ENCODE measurements around the gene DNAJB13. TPM values are rescaled to one million over a fixed set of nuclear protein-coding genes. Genes with fewer than 3 reads are reported as not detected.

Gene DNAJB13
- total and polyA plus RNA-seq, 2 of the 4 experiments (the other 2 are of a cell fraction), result 0.18 to 0.48 TPM

DNA sequence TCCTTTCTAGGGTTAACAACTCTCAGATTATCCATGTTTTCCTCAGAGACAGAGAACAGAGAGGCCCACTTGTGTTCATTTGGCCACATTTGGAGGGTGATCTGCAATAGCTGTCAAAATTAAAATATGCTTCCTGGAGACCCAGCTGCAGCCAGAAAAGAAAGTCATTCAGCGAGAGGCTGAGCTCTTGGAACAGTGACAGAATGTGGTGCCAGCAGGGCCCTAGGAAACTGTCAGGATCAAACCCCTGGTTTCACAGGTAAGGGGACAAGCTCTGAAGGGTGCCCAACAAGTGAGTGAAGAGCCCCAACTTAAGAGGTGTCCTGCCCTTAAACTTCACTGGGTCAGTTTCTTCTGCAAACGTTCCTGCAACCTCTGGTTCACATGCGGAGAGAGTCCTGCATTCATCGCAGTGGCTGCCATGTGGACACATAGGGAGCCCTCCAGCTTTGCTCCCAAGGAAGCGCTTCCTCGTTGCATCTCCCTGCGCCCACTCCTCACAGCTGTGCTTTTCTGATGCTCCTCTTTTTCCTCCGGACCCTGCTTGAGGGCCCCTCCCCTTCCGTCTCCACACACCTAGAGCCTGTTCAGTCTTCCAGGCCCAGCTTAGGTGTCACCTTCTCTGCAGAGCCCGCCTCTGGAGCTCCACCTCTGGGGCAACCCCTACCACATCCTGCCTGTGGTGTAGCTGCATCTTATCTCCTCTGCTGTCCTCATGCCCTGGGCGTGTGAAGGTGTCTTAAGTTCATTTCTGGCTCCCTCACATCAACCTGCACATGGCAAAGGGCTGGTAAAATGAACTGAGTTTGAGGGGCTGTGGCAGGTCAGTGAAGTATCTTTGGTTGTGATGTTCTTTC is 54.2 kb downstream of the DNAJB13 start:
- ATAC-seq (ENCODE audit: low read depth), result no peak
- no peak overlapping the region for H2AK9ac ChIP-seq (replicated peaks; ENCODE audit: low read depth, low read length, poor library complexity)
- no peaks in the 10 kb centered on the region for H3K4me1 ChIP-seq (ENCODE audit: control insufficient read depth, insufficient read depth, low read length)
- H2BK120ac ChIP-seq (ENCODE audit: low read depth, low read length), result no peak overlapping the region
- no peak overlapping the region for H4K5ac ChIP-seq (ENCODE audit: low read depth, low read length)
- H3K27me3 ChIP-seq (ENCODE audit: control insufficient read depth, insufficient read depth, low read length), result no peaks in the 10 kb centered on the region
- no peak overlapping the region for H2BK15ac ChIP-seq (ENCODE audit: low read depth, low read length)
- H3K9me3 ChIP-seq (ENCODE audit: control insufficient read depth, insufficient read depth, low read length), result no peaks in the 10 kb centered on the region
- TF ChIP-seq, protein P1, sequence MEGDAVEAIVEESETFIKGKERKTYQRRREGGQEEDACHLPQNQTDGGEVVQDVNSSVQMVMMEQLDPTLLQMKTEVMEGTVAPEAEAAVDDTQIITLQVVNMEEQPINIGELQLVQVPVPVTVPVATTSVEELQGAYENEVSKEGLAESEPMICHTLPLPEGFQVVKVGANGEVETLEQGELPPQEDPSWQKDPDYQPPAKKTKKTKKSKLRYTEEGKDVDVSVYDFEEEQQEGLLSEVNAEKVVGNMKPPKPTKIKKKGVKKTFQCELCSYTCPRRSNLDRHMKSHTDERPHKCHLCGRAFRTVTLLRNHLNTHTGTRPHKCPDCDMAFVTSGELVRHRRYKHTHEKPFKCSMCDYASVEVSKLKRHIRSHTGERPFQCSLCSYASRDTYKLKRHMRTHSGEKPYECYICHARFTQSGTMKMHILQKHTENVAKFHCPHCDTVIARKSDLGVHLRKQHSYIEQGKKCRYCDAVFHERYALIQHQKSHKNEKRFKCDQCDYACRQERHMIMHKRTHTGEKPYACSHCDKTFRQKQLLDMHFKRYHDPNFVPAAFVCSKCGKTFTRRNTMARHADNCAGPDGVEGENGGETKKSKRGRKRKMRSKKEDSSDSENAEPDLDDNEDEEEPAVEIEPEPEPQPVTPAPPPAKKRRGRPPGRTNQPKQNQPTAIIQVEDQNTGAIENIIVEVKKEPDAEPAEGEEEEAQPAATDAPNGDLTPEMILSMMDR (conservative IDR thresholded peaks at IDR 0.05; ENCODE audit: low read depth, low read length), result no peak
- TF ChIP-seq FOS (IDR thresholded peaks at IDR 0.05; ENCODE audit: low read depth, low read length) (no peak), NFE2L2 (IDR thresholded peaks at IDR 0.05; ENCODE audit: low read depth, low read length) (no peak)
- no peak overlapping the region for H3K18ac ChIP-seq (ENCODE audit: low read depth, low read length)
- no peak overlapping the region for H3K4ac ChIP-seq (ENCODE audit: low read depth, low read length)
- in situ Hi-C loops (cut with MboI; ENCODE audit: low sequenced_read_pairs) (no loop called here), intact Hi-C loops (cut with micrococcal nuclease) (no loop called here), dilution Hi-C loops (cut with HindIII; ENCODE audit: low sequenced_read_pairs, unreplicated experiment) (no loop called here)
- H3K36me3 ChIP-seq (ENCODE audit: control insufficient read depth, insufficient read depth, low read length), result peaks cover 3% of the 10 kb centered on the region
- WGBS, 2 experiments (ENCODE audit: extremely low coverage in 2 of 2, insufficient read length in 1 of 2), result 62% methylated on average over 5 of the region's 11 CpGs; no CpG with 5 or more reads in 1 of the 2 experiments
- no peak overlapping the region for H3K14ac ChIP-seq (replicated peaks; ENCODE audit: low read depth, low read length)
- no peak overlapping the region for H2BK5ac ChIP-seq (ENCODE audit: low read depth, low read length, poor library complexity, severe bottlenecking)
- no TSS peak for BruUV-seq (replicated peaks)
- H3K79me1 ChIP-seq (ENCODE audit: low read depth in 1 of 2, low read length in 2 of 2), result no peaks in the 10 kb centered on the region
- no peak overlapping the region for H3K4me3 ChIP-seq (ENCODE audit: insufficient read depth, low read depth, low read length)
- H3K27ac ChIP-seq (ENCODE audit: insufficient read depth, low read length), result no peak overlapping the region
- no peaks in the 10 kb centered on the region for H4K20me1 ChIP-seq (ENCODE audit: insufficient read depth, low read length)
- ChIA-PET POLR2A (ENCODE audit: unreplicated experiment) (no interaction called here), CTCF (no interaction called here)
- no peak overlapping the region for H3K4me2 ChIP-seq (ENCODE audit: low read depth, low read length)
- no peak overlapping the region for H3K23ac ChIP-seq (ENCODE audit: low read depth, low read length)
- H4K8ac ChIP-seq (ENCODE audit: low read depth in 2 of 2, low read length in 2 of 2), result no peak overlapping the region
- H2AK5ac ChIP-seq (ENCODE audit: low read depth, low read length), result no peak overlapping the region
- no peak overlapping the region for H2BK20ac ChIP-seq (ENCODE audit: low read depth, low read length)
- H2AFZ ChIP-seq (replicated peaks; ENCODE audit: low read length, poor library complexity), result no peak overlapping the region
- DNase-seq, result no peak
- no peak overlapping the region for H4K91ac ChIP-seq (ENCODE audit: insufficient read depth, low read depth, low read length)
- no peak overlapping the region for H3K9ac ChIP-seq (ENCODE audit: low read depth, low read length)
- 0 out of 2 replicates have a peak, but pooled peaks cover 4% of the 10 kb centered on the region for H3K9me1 ChIP-seq (ENCODE audit: insufficient read depth, low read length)
- no peak overlapping the region for H3K56ac ChIP-seq (ENCODE audit: extremely low read depth, insufficient read depth, low read length)

Measured in IMR-90 (cell line).